ENCODE results near the gene EIF2AK2.
A peak's percentile ranks its signal among the peaks of the same experiment; 100 is the strongest.

DNA sequence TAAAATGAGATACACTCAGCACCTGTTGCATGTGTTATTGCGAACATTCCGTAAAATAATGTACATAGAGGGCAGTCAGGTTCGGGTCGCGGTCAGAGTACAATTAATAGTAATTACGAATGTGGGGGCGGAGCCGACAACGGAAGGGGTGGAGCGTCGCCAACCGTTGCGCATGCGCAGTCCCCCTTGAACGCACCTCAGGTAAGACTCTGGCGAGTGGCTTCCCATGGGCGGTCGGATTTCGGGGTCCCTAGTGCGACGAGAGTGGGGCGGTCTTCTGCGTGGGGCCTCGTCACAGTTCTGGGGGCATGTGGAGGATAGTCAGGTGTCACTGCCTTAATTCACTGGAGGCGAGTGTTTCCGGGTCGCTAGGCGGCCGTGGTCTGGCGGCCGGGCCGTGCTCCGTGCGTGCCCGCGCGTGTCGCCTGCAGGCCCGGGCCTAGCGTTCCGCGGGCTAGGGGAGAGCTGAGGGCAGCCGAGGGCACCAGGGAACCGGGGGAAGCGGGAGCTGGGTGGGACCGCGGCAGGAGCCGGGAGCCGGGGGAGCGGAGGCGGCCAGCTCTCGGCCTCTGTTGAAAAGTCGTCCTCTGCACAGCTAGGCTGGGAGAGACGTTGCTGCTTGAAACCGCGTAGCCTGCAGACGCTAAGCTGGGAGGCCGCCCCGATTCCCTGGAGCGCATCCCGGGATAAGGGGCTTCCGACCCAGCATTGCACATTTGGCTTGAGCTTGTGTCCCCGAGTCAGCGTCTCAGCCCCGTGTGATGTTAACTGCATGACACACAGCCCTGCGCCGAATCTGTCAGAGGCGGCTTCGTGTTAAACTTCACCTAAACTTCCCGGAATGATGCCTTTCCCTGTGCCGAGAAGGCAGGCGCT lies 39.8 kb upstream of the EIF2AK2 start, which contains the start of gene CEBPZOS:
- peak; percentile 91 for TF ChIP-seq POLR2A (IDR thresholded peaks at IDR 0.05; ENCODE audit: low read length)
- TF ChIP-seq MAFK (IDR thresholded peaks at IDR 0.05; ENCODE audit: partially characterized antibody), result no peak
- TF ChIP-seq JUN (IDR thresholded peaks at IDR 0.05), result peak; percentile 77 to 90; a peak in 3 of 5 replicates
- no peak for TF ChIP-seq EHF (CRISPR knock-in tag; IDR thresholded peaks at IDR 0.05)
- peak; percentile 7; the same call in 1 of the 3 replicates for TF ChIP-seq SMC3 (IDR thresholded peaks at IDR 0.05)
- TF ChIP-seq, protein P1, sequence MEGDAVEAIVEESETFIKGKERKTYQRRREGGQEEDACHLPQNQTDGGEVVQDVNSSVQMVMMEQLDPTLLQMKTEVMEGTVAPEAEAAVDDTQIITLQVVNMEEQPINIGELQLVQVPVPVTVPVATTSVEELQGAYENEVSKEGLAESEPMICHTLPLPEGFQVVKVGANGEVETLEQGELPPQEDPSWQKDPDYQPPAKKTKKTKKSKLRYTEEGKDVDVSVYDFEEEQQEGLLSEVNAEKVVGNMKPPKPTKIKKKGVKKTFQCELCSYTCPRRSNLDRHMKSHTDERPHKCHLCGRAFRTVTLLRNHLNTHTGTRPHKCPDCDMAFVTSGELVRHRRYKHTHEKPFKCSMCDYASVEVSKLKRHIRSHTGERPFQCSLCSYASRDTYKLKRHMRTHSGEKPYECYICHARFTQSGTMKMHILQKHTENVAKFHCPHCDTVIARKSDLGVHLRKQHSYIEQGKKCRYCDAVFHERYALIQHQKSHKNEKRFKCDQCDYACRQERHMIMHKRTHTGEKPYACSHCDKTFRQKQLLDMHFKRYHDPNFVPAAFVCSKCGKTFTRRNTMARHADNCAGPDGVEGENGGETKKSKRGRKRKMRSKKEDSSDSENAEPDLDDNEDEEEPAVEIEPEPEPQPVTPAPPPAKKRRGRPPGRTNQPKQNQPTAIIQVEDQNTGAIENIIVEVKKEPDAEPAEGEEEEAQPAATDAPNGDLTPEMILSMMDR (IDR thresholded peaks at IDR 0.05), result no peak
- TF ChIP-seq RCOR1 (IDR thresholded peaks at IDR 0.05; ENCODE audit: low read depth, low read length), result no peak
- no peak for TF ChIP-seq NR3C1 (IDR thresholded peaks at IDR 0.05)
- TF ChIP-seq CBX2 (IDR thresholded peaks at IDR 0.05; ENCODE audit: borderline replicate concordance, low read depth), result no peak
- no peak for TF ChIP-seq RARB (CRISPR knock-in tag; IDR thresholded peaks at IDR 0.05)
- TF ChIP-seq EP300 (IDR thresholded peaks at IDR 0.05), result no peak
- TF ChIP-seq GATA3 (IDR thresholded peaks at IDR 0.05; ENCODE audit: borderline replicate concordance), result peak; percentile 34; the same call in 1 of the 2 replicates
